ENCODE measurements around the gene SEMA7A. TPM values are rescaled to one million over a fixed set of nuclear protein-coding genes. Genes with fewer than 3 reads are reported as not detected.
A peak's percentile ranks its signal among the peaks of the same experiment; 100 is the strongest.

Gene SEMA7A
- total and polyA plus RNA-seq, 9 of the 15 experiments (the other 6 are each of a cell fraction or from before 2014, with no cell fraction given) = 0.04 to 8.2 (median 5.4) TPM; not detected in 1

- TF ChIP-seq RREB1 (CRISPR knock-in tag; IDR thresholded peaks at IDR 0.05) = 0 out of 2 replicates have a peak, but pooled peaks have one; percentile 26
- TF ChIP-seq TAF9B (IDR thresholded peaks at IDR 0.05; ENCODE audit: partially characterized antibody) = no peak
- TF ChIP-seq ZNF592 (IDR thresholded peaks at IDR 0.05) = 0 out of 2 replicates have a peak, but pooled peaks have one; percentile 6
- no peak for TF ChIP-seq CHAMP1 (IDR thresholded peaks at IDR 0.05)
- no peak for TF ChIP-seq ILK (tag; IDR thresholded peaks at IDR 0.05; ENCODE audit: borderline replicate concordance, low read depth)
- no peak for TF ChIP-seq PCBP2 (IDR thresholded peaks at IDR 0.05; ENCODE audit: low read depth, low read length, poor library complexity, severe bottlenecking)
- TF ChIP-seq SOX6 (IDR thresholded peaks at IDR 0.05) = no peak
- no peak for TF ChIP-seq MECOM (CRISPR knock-in tag; IDR thresholded peaks at IDR 0.05)
- TF ChIP-seq NFE2L1 (tag; IDR thresholded peaks at IDR 0.05; ENCODE audit: borderline replicate concordance, low read depth) = no peak
- TF ChIP-seq, protein P1, sequence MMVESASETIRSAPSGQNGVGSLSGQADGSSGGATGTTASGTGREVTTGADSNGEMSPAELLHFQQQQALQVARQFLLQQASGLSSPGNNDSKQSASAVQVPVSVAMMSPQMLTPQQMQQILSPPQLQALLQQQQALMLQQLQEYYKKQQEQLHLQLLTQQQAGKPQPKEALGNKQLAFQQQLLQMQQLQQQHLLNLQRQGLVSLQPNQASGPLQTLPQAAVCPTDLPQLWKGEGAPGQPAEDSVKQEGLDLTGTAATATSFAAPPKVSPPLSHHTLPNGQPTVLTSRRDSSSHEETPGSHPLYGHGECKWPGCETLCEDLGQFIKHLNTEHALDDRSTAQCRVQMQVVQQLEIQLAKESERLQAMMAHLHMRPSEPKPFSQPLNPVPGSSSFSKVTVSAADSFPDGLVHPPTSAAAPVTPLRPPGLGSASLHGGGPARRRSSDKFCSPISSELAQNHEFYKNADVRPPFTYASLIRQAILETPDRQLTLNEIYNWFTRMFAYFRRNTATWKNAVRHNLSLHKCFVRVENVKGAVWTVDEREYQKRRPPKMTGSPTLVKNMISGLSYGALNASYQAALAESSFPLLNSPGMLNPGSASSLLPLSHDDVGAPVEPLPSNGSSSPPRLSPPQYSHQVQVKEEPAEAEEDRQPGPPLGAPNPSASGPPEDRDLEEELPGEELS (CRISPR knock-in tag; IDR thresholded peaks at IDR 0.05; ENCODE audit: borderline replicate concordance) = no peak
Measured at GRCh38 chr15:74388363-74388951, 45.3 kb downstream of the SEMA7A start (continued).

Data from K562 (cell line).